ENCODE measurements around the gene SYT1. TPM values are rescaled to one million over a fixed set of nuclear protein-coding genes. Genes with fewer than 3 reads are reported as not detected.

SYT1 gene
- total and polyA plus RNA-seq, 2 donors (not counting 1 experiment from before 2014, with no cell fraction given), result 0.60 to 1.3 TPM

DNA sequence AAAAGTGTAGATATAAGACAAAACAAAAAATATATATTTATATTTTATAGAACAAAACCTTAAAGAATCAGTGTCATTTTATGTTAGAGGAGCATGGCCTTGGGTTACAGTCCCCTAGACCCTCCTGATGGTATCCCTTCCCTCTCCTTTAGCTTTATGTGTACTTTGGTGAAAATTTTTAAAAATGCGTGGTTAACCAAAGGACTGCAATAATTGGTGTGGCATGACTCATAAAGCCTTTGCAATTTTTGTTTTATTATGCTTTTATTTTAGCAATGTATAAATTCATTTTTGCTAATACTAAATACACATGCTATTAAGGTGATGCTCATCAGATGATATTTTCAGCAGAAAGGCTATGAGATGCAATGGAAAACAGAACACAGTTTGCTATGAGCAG is 264.4 kb downstream of the SYT1 start:
- Mint-ChIP-seq H3K4me1 (no peaks in the 10 kb centered on the region), H3K4me3 (no peak overlapping the region), H3K27ac (no peak overlapping the region), H3K9me3 (ENCODE audit: insufficient read depth) (no peaks in the 10 kb centered on the region), H3K27me3 (no peaks in the 10 kb centered on the region)
- intact Hi-C loops (cut with micrococcal nuclease), result no loop called here
- H3K36me3 ChIP-seq (replicated peaks in 1 of 2; ENCODE audit: control extremely low read depth in 1 of 2, control insufficient read depth in 1 of 2, extremely low read depth in 1 of 2, insufficient read depth in 2 of 2, low read length in 1 of 2), result no peaks in the 10 kb centered on the region
- no peaks in the 10 kb centered on the region for H3K9me3 ChIP-seq (ENCODE audit: control extremely low read depth in 1 of 3, control insufficient read depth in 2 of 3, insufficient read depth in 1 of 3, low read length in 2 of 3)
- POLR2A ChIA-PET, result no interaction called here
- no peaks in the 10 kb centered on the region for H3K79me2 ChIP-seq (ENCODE audit: control insufficient read depth, insufficient read depth, low read length)
- CTCF ChIA-PET, result no interaction called here
- ATAC-seq (ENCODE audit: low read depth) (no peak), DNase-seq (no peak)
- no peak overlapping the region for H3K4me2 ChIP-seq (replicated peaks; ENCODE audit: low read depth, low read length, poor library complexity, severe bottlenecking)
- no peaks in the 10 kb centered on the region for H3K27me3 ChIP-seq (replicated peaks in 1 of 4; ENCODE audit: control extremely low read depth in 1 of 4, control insufficient read depth in 3 of 4, insufficient read depth in 4 of 4, low read length in 3 of 4)
- no peak overlapping the region for H3K27ac ChIP-seq (ENCODE audit: low read length in 2 of 2)
- WGBS (ENCODE audit: insufficient coverage), result no CpG with 5 or more reads among the region's 1 CpG
- H4K20me1 ChIP-seq (ENCODE audit: control insufficient read depth, insufficient read depth, low read length, poor library complexity, severe bottlenecking), result no peaks in the 10 kb centered on the region
- H3K4me1 ChIP-seq (ENCODE audit: control insufficient read depth in 2 of 2, insufficient read depth in 2 of 2, low read length in 2 of 2), result no peaks in the 10 kb centered on the region
- no peak overlapping the region for H3K4me3 ChIP-seq (ENCODE audit: control extremely low read depth in 1 of 5, extremely low read depth in 1 of 5, insufficient read depth in 1 of 5, low read depth in 2 of 5, low read length in 4 of 5)
- H3K9ac ChIP-seq (ENCODE audit: low read length), result no peak overlapping the region
- no peak overlapping the region for H2AFZ ChIP-seq (ENCODE audit: insufficient read depth, low read depth, low read length, poor library complexity, severe bottlenecking)
- TF ChIP-seq EZH2 (IDR thresholded peaks at IDR 0.05; ENCODE audit: borderline replicate concordance, insufficient read depth, low read depth, low read length, poor library complexity, severe bottlenecking), result no peak
- TF ChIP-seq, protein P1, sequence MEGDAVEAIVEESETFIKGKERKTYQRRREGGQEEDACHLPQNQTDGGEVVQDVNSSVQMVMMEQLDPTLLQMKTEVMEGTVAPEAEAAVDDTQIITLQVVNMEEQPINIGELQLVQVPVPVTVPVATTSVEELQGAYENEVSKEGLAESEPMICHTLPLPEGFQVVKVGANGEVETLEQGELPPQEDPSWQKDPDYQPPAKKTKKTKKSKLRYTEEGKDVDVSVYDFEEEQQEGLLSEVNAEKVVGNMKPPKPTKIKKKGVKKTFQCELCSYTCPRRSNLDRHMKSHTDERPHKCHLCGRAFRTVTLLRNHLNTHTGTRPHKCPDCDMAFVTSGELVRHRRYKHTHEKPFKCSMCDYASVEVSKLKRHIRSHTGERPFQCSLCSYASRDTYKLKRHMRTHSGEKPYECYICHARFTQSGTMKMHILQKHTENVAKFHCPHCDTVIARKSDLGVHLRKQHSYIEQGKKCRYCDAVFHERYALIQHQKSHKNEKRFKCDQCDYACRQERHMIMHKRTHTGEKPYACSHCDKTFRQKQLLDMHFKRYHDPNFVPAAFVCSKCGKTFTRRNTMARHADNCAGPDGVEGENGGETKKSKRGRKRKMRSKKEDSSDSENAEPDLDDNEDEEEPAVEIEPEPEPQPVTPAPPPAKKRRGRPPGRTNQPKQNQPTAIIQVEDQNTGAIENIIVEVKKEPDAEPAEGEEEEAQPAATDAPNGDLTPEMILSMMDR (IDR thresholded peaks at IDR 0.05), result no peak

DNA sequence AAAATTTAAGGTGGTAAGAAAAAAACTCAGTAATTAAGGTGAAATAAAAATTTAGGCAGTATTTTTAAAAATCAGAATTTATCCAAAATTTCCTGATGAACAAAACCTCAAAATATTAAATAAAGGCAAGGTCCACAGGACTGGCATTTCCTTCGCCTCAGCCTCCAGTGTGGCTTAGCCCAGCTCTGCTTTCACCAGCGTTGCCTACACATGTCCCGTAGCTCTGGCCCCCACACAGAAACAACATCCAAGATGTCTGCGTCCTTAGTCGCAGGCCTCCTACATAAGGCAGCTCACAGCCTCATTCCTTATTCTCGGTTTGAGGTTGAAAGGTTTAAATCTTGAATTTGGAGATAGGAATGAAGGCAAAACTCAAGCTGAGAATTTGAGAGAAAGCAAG is 274.3 kb downstream of the SYT1 start:
- Mint-ChIP-seq H3K4me1 (no peaks in the 10 kb centered on the region), H3K27me3 (no peaks in the 10 kb centered on the region), H3K9me3 (ENCODE audit: insufficient read depth) (no peaks in the 10 kb centered on the region), H3K4me3 (no peak overlapping the region), H3K27ac (no peak overlapping the region)
- DNase-seq (no peak), ATAC-seq (ENCODE audit: low read depth) (no peak)
- CTCF ChIA-PET, result no interaction called here
- no peaks in the 10 kb centered on the region for H4K20me1 ChIP-seq (ENCODE audit: control insufficient read depth, insufficient read depth, low read length, poor library complexity, severe bottlenecking)
- H3K9ac ChIP-seq (ENCODE audit: low read length), result no peak overlapping the region
- H3K4me2 ChIP-seq (replicated peaks; ENCODE audit: low read depth, low read length, poor library complexity, severe bottlenecking), result no peak overlapping the region
- POLR2A ChIA-PET, result no interaction called here
- H3K4me3 ChIP-seq (ENCODE audit: control extremely low read depth in 1 of 5, extremely low read depth in 1 of 5, insufficient read depth in 1 of 5, low read depth in 2 of 5, low read length in 4 of 5), result no peak overlapping the region
- H3K4me1 ChIP-seq (ENCODE audit: control insufficient read depth in 2 of 2, insufficient read depth in 2 of 2, low read length in 2 of 2), result no peaks in the 10 kb centered on the region
- H3K79me2 ChIP-seq (ENCODE audit: control insufficient read depth, insufficient read depth, low read length), result no peaks in the 10 kb centered on the region
- no peaks in the 10 kb centered on the region for H3K36me3 ChIP-seq (replicated peaks in 1 of 2; ENCODE audit: control extremely low read depth in 1 of 2, control insufficient read depth in 1 of 2, extremely low read depth in 1 of 2, insufficient read depth in 2 of 2, low read length in 1 of 2)
- WGBS (ENCODE audit: insufficient coverage), result 100% methylated on average over 1 of the region's 6 CpGs
- H2AFZ ChIP-seq (ENCODE audit: insufficient read depth, low read depth, low read length, poor library complexity, severe bottlenecking), result no peak overlapping the region
- no peaks in the 10 kb centered on the region for H3K9me3 ChIP-seq (ENCODE audit: control extremely low read depth in 1 of 3, control insufficient read depth in 2 of 3, insufficient read depth in 1 of 3, low read length in 2 of 3)
- TF ChIP-seq, protein P1 (IDR thresholded peaks at IDR 0.05), result no peak
- no peak for TF ChIP-seq EZH2 (IDR thresholded peaks at IDR 0.05; ENCODE audit: borderline replicate concordance, insufficient read depth, low read depth, low read length, poor library complexity, severe bottlenecking)
- intact Hi-C loops (cut with micrococcal nuclease), result no loop called here
- H3K27me3 ChIP-seq (replicated peaks in 1 of 4; ENCODE audit: control extremely low read depth in 1 of 4, control insufficient read depth in 3 of 4, insufficient read depth in 4 of 4, low read length in 3 of 4), result no peaks in the 10 kb centered on the region
- H3K27ac ChIP-seq (ENCODE audit: low read length in 2 of 2), result no peak overlapping the region

Data from B cell (primary cell).